SJSA1 (cell line): ENCODE measurements around the gene FBN1. TPM values are rescaled to one million over a fixed set of nuclear protein-coding genes. Genes with fewer than 3 reads are reported as not detected.

Source experiments
- DNase-seq, 2 experiments: peaks; one replicate each; pipeline ENCODE4 v3.0.0-alpha.2; 2015 to 2020; ENCODE audit warnings: low spot score in 2 of 2, low read depth in 1 of 2
- H3K27ac ChIP-seq: fragments of 250-450 bp; sonication (Bioruptor Pico); 2 replicates; pipeline ENCODE4 v1.5.1; 2020; ENCODE audit warnings: mild to moderate bottlenecking, moderate library complexity
- H3K27me3 ChIP-seq: fragments of 250-450 bp; sonication (Bioruptor Pico); replicated peaks from 2 replicates; pipeline ENCODE4 v1.5.1; 2020; ENCODE audit warnings: mild to moderate bottlenecking, moderate library complexity
- H3K36me3 ChIP-seq: fragments of 250-450 bp; sonication (Bioruptor Pico); 2 replicates; pipeline ENCODE4 v1.5.1; 2020; ENCODE audit warnings: mild to moderate bottlenecking
- H3K4me1 ChIP-seq: fragments of 250-450 bp; sonication (Bioruptor Pico); replicated peaks from 2 replicates; pipeline ENCODE4 v1.6.1; 2021; ENCODE audit warnings: mild to moderate bottlenecking
- H3K4me3 ChIP-seq: fragments of 250-450 bp; sonication (Bioruptor Pico); 2 replicates; pipeline ENCODE4 v1.5.1; 2020; ENCODE audit warnings: mild to moderate bottlenecking
- H3K9me3 ChIP-seq: fragments of 250-450 bp; sonication (Bioruptor Pico); replicated peaks from 2 replicates; pipeline ENCODE4 v1.5.1; 2020; ENCODE audit warnings: mild to moderate bottlenecking
- total RNA-seq: library from RNA; depleted of rRNA; stranded (reverse); fragments of >200 nt; shearing (Covaris generic); gene quantifications from 2 replicates; pipeline ENCODE4 v1.2.3, GENCODE V29; 2014

Gene FBN1
- total RNA-seq, 1 experiment from 2014 or later = 352 TPM

- Histone ChIP-seq H3K4me3 (no peak overlapping the region), H3K36me3 (peaks cover 46% of the 10 kb centered on the region), H3K27ac (no peak overlapping the region), H3K27me3 (no peaks in the 10 kb centered on the region), H3K9me3 (no peaks in the 10 kb centered on the region), H3K4me1 (peaks cover 22% of the 10 kb centered on the region)
- DNase-seq = no peak
Measured at GRCh38 chr15:48538941-48539340, 106.6 kb downstream of the FBN1 start.

- Histone ChIP-seq H3K4me3 (no peak overlapping the region), H3K27ac (no peak overlapping the region), H3K36me3 (peaks cover 55% of the 10 kb centered on the region), H3K9me3 (no peaks in the 10 kb centered on the region), H3K27me3 (no peaks in the 10 kb centered on the region), H3K4me1 (peaks cover 19% of the 10 kb centered on the region)
- DNase-seq = no peak
Measured at GRCh38 chr15:48537271-48538113, 108.0 kb downstream of the FBN1 start.

GRCh38 chr15:48536681-48537091 lies 108.8 kb downstream of the FBN1 start:
- DNase-seq = no peak
- H3K4me3 ChIP-seq = no peak overlapping the region
- no peaks in the 10 kb centered on the region for H3K27me3 ChIP-seq
- H3K27ac ChIP-seq = no peak overlapping the region
- H3K36me3 ChIP-seq = peaks cover 63% of the 10 kb centered on the region
- H3K4me1 ChIP-seq = peaks cover 13% of the 10 kb centered on the region
- H3K9me3 ChIP-seq = no peaks in the 10 kb centered on the region

DNA sequence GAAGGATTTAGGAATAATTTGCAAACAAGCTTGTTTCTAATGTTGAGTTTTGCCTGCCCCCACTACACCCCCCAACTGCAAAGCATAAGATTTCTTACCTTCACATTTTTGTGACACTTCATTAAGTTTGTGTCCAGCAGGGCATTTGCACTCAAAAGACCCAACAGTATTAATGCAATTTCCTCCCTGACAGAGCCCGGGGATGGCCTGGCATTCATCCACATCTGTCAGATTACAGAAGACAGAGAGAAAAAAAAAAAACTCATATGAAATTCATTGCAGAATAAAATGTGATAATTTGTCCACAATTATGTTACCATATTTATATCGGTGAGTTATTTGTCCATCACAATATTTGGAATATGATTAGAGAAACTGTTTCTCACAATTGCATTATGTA lies 111.5 kb downstream of the FBN1 start:
- Histone ChIP-seq H3K4me1 (peaks cover 7% of the 10 kb centered on the region; the same call in 1 of the 2 replicates), H3K4me3 (no peak overlapping the region), H3K9me3 (no peaks in the 10 kb centered on the region), H3K27me3 (no peaks in the 10 kb centered on the region), H3K36me3 (peaks cover 79% of the 10 kb centered on the region), H3K27ac (no peak overlapping the region)
- DNase-seq = no peak

DNA sequence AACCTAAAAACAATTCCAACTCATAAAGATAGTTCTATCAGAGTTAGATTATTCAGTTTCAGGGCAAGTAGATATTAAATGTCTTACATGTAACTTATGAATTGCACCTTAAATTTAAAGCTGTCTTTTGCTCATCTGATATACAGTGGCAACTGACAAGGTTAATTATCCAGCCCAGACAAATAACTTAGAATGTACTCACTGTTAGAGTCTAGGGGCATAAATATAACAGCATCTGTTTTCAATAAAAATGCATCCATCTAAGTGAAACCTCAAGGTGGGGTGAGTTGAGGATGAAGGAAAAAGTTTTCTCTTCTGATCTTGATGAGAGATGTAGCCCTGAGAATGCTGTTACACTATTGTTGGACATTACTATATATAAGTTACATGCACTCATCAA lies 112.6 kb downstream of the FBN1 start:
- Histone ChIP-seq H3K4me3 (no peak overlapping the region), H3K4me1 (peaks cover 7% of the 10 kb centered on the region; the same call in 1 of the 2 replicates), H3K36me3 (peaks cover 86% of the 10 kb centered on the region), H3K27ac (no peak overlapping the region), H3K9me3 (no peaks in the 10 kb centered on the region), H3K27me3 (no peaks in the 10 kb centered on the region)
- no peak for DNase-seq

GRCh38 chr15:48530528-48530927 lies 115.0 kb downstream of the FBN1 start:
- H3K9me3 ChIP-seq = no peaks in the 10 kb centered on the region
- no peak overlapping the region for H3K27ac ChIP-seq
- H3K27me3 ChIP-seq = no peaks in the 10 kb centered on the region
- no peak overlapping the region for H3K4me3 ChIP-seq
- DNase-seq = no peak
- no peaks in the 10 kb centered on the region for H3K4me1 ChIP-seq
- peaks cover 86% of the 10 kb centered on the region for H3K36me3 ChIP-seq

- DNase-seq = no peak
- Histone ChIP-seq H3K27ac (no peak overlapping the region), H3K4me1 (no peaks in the 10 kb centered on the region), H3K27me3 (no peaks in the 10 kb centered on the region), H3K9me3 (no peaks in the 10 kb centered on the region), H3K4me3 (no peak overlapping the region), H3K36me3 (peaks cover 89% of the 10 kb centered on the region)
Measured at GRCh38 chr15:48528921-48529320, 116.6 kb downstream of the FBN1 start.

DNA sequence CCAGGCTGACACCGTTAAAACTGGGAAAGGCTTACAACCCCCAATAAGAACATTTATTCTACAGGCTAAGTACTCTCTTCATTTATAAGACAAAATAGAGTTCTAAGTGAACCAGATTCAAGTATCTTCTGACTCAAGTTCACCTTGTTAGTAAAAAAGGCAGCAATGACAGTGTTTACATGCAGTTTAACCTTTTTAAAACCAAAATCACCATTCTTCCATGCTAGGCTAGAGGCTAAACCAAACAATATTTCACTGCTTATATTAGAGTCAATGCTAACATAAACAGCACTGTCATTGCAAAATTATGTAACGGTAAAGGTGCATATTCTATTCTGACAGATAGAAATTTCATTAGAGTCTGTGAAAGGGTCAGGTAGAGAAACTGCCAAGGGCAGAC lies 118.0 kb downstream of the FBN1 start:
- Histone ChIP-seq H3K4me1 (no peaks in the 10 kb centered on the region), H3K4me3 (no peak overlapping the region), H3K9me3 (no peaks in the 10 kb centered on the region), H3K36me3 (peaks cover 86% of the 10 kb centered on the region), H3K27ac (no peak overlapping the region), H3K27me3 (no peaks in the 10 kb centered on the region)
- no peak for DNase-seq

DNA sequence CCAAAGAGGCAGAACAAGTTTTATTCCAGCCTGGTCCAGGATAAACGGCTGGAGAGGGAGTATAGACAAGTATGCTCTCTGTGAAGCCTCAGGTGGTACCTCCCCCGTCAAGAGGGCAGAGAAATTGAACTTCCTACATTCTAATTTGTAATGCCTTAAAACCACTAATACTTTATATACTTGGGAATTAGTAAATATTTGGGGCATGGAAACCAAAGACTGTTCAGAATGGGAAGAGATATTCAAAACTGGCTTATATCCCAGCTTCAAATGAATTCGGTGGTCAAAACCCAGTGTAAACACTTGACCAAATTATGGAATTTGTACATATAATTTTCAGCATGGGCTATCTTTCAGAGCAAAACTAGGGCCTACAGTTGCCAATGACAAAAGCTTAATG lies 122.6 kb downstream of the FBN1 start:
- no peaks in the 10 kb centered on the region for H3K27me3 ChIP-seq
- no peaks in the 10 kb centered on the region for H3K4me1 ChIP-seq
- no peak overlapping the region for H3K4me3 ChIP-seq
- peaks cover 93% of the 10 kb centered on the region for H3K36me3 ChIP-seq
- H3K27ac ChIP-seq = no peak overlapping the region
- DNase-seq = no peak
- H3K9me3 ChIP-seq = no peaks in the 10 kb centered on the region

DNA sequence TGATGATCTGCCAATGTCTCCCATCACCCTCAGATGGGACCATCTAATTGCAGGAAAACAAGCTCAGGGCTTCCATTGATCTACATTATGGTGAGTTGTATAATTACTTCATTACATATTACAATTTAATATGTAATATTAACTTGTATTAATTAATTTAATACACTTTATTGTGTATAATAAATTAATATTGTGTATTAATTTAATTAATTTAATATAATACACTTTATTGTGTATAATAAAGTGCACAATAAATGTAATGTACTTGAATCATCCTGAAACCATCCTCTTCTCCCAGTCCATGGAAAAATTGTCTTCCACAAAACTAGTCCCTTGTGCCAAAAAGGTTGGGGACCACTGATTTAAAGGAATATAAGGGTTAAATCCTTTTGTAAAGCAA lies 123.4 kb downstream of the FBN1 start:
- Histone ChIP-seq H3K4me3 (no peak overlapping the region), H3K27me3 (no peaks in the 10 kb centered on the region), H3K27ac (no peak overlapping the region), H3K4me1 (no peaks in the 10 kb centered on the region), H3K36me3 (peaks cover 93% of the 10 kb centered on the region), H3K9me3 (no peaks in the 10 kb centered on the region)
- no peak for DNase-seq

DNA sequence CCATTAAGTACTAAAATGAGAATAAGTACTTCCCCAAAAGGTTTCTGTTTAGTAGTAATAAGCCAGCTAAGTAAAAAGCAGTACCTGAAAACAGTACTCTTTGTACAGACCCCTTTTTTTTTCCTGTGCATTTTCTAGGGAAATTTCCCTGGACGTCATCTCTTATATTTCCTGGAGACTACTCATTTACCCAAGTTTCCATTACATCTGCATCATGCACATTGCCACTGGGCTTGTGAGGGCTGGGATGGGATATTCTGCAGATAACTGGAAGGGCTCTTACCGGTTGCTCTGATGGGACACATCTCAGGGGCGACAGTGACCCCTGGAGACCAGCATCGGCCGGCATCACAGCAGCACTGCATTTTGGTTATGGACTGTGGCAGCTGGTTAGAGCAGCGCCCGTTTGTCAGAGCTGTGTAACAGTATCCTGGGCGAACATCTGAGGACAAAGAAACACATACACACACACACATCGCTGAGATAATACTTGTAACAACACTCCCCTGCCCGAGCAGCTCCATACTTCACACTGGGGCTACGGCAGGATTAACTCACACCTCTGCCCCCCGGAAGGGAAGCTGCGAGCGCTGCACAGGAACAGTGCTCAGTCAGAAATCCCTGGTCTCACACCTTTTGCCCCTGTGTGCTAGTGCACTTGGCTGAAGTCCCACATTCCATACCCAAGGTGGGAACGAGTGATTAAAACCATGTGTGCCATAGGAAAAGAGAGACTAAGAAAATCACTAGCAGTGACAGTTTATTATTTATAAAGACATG lies 124.9 kb downstream of the FBN1 start:
- H3K36me3 ChIP-seq = peaks cover 92% of the 10 kb centered on the region
- H3K4me1 ChIP-seq = no peaks in the 10 kb centered on the region
- H3K4me3 ChIP-seq = no peak overlapping the region
- no peak for DNase-seq
- no peaks in the 10 kb centered on the region for H3K27me3 ChIP-seq
- no peak overlapping the region for H3K27ac ChIP-seq
- H3K9me3 ChIP-seq = no peaks in the 10 kb centered on the region

DNA sequence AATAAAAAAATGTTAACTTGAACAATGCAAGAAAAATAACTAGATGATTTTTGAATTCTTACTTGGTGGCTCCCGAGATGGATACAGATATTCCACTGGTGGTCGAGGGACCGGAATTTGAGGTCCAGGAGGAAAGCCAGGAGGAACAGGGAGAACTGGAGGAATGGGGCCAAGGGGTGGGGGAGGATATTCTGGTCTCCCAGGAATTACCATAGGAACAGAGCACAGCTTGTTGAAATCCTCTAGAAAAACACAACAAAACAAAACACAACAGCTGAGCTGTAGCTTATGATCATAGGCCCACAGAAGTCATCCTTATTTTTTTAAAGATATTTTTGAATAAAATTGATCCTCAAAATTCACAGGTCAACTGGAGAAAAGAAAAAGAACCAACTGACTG lies 129.4 kb downstream of the FBN1 start:
- Histone ChIP-seq H3K4me1 (peaks cover 8% of the 10 kb centered on the region), H3K27ac (no peak overlapping the region), H3K27me3 (no peaks in the 10 kb centered on the region), H3K36me3 (peaks cover 96% of the 10 kb centered on the region), H3K9me3 (no peaks in the 10 kb centered on the region), H3K4me3 (no peak overlapping the region)
- no peak for DNase-seq

DNA sequence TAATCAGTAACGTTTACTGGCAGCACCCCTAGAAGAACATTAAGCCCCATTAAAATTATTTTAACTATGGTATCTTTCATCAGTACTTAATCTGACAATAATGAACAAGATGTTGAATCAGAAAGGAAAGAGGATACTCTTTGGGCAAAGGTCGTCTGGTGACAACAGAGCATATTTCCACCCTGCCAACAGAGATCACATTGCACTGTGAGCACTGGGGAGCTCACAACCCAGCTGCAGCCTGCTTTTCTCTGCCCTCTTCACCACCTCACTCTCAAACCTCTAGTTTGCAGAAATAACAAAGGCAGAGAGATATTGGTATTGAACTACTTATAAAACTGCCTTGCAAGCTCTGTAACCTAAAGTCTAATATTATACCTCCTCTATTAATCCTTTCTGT lies 130.0 kb downstream of the FBN1 start:
- Histone ChIP-seq H3K27me3 (no peaks in the 10 kb centered on the region), H3K4me3 (no peak overlapping the region), H3K27ac (no peak overlapping the region), H3K4me1 (peaks cover 13% of the 10 kb centered on the region), H3K9me3 (no peaks in the 10 kb centered on the region), H3K36me3 (peaks cover 96% of the 10 kb centered on the region)
- no peak for DNase-seq

- no peaks in the 10 kb centered on the region for H3K9me3 ChIP-seq
- DNase-seq = no peak
- no peak overlapping the region for H3K27ac ChIP-seq
- H3K4me3 ChIP-seq = no peak overlapping the region
- peaks cover 93% of the 10 kb centered on the region for H3K36me3 ChIP-seq
- peaks cover 13% of the 10 kb centered on the region for H3K4me1 ChIP-seq
- H3K27me3 ChIP-seq = no peaks in the 10 kb centered on the region
Measured at GRCh38 chr15:48514103-48514816, 131.2 kb downstream of the FBN1 start.
